AG08395 (cell line): ENCODE results near the gene SETD1B.

Source experiments
- DNase-seq: peaks from one replicate; pipeline ENCODE4 v3.0.0; 2012; ENCODE audit warnings: mixed read lengths, low spot score

SETD1B gene

DNA sequence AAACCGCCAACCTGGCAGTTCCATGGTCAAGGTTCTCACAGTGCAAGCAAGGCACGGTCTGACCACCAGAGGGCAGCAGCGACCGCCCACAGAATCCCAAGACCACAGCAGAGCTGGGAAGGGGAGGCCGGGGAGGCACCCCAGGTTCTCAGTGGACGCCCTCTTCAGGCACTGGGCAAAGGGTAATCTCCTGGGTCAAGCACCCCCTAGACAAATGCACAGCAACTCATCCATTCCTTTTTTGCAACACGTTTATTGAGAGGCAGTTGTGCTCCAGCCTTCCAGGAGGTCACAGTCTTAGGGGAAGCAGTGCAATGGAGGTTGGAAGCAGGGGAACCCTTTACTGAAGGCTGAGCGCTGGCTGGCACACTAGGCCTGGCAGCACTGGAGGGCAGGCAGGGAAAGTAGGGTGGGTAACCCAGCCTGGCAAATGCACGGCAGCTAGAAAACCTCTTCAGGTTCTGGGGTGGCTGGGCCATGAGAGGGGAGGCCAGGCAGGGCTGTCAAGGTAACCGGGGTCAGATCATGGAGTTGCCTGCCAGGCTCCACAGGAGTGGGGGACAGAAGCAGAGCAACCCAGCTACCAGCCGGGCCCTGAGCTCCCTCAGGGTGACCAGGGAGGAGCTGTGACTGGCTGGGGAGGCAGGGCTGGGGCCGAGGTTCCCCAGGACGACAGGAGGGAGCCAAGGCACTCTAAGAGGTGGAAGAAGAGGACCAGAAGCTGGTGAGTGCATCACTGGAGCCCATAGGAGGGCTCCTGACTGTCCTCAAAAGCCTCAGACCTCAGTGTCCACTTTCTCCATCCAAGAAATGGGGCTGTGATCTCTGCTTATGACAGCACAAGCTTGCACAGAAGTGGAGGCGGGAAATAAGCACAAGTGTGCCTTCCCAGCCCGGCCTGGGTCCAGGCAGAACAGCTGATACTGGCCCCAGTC lies 8.5 kb upstream of the SETD1B start:
- peak; percentile 82 for DNase-seq

DNA sequence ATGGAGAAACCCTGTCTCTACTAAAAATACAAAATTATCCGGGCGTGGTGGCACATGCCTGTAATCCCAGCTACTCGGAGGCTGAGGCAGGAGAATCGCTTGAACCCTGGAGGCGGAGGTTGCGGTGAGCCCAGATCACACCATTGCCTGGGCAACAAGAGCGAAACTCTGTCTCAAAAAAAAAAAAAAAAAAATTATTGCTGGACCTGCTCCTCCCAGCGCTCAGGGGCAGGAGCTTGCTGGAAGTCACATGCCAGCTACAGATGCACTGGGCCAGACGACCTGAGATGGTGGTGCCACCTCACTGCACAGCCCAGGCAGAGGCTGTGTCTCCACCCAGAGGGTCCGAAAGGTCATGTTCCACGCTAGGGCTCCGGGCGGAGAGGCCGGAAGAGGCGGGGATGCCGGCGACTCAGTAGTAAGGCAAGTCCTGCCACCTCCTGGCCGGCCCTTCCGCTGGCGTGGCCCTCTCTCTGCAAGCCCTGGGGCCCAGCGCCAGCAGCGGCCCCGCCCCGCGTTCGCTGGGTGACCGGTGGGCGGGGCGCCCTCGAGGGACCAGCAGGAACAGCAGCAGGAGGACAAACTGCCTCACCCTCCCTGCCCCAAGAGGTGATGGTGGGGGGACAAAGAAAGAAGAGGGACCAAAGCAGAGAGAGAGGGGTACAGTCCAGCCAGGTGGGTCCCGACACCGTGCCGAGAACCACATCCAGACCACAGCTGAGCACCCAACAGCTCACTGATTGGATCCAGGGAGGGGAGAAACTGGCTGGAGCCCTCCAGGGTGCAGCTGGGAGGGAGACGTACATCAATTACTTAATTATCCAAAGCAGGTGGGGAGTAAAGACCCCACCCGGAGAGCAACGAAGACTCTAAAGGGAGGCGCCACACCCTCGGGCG lies 6.7 kb upstream of the SETD1B start:
- DNase-seq = peak; percentile 88

DNA sequence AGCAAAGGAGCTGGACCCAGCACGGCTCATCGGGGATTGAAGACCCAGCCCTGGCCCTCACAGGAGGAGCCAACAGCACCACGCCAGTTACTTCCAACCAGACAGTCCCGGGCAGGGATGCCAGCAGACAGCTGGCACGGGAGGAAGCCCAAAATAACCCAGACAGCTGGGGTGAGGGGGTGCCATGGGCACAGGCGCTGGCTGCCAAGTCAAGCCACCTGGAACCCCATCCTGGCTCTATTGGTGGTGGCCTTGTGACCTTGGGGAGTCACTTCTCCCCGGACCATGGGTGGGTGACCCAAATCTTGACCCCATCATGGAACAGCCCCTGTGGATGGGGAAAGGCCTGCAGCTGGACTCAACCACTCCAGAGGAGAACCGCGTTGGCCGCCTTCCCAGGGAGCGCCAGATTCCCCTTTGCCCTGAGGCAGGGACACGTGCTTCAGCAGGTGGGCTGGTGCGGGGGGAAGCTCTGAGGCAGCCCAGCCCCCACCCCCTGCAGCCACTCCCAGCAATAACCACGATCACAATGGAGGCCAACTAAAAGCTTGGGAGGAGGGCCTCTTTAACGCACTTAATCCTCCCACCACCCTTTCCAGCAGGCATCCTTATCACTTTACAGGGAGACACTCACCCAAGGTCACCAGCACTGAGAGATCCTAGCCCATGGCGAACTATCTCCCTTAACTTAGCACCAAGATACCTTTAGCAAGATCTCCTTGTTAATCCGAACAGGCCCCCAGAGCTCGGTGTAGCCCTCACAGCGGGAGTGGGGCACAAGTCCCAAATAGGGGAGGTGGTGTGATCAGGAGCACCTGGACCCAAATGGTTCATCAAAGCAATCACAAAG lies 5.6 kb upstream of the SETD1B start:
- DNase-seq = no peak

DNA sequence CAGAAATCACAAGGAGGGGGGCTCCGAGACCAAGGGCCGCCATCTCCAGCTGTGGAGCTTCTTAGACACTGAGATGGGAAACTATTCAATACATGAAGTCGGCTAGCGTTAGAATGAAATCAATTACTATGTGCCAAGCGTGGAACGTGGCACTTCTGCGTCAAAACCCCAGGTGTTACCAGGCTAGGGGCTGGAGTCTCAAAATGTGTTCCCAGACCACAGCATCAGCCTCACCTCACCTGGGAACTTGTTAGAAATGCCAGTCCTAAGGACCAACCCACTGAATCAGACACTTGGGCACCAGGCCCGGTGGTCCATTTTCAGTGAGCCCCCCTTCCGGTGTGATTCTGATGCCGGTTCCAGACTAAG lies 5.0 kb upstream of the SETD1B start:
- no peak for DNase-seq

DNA sequence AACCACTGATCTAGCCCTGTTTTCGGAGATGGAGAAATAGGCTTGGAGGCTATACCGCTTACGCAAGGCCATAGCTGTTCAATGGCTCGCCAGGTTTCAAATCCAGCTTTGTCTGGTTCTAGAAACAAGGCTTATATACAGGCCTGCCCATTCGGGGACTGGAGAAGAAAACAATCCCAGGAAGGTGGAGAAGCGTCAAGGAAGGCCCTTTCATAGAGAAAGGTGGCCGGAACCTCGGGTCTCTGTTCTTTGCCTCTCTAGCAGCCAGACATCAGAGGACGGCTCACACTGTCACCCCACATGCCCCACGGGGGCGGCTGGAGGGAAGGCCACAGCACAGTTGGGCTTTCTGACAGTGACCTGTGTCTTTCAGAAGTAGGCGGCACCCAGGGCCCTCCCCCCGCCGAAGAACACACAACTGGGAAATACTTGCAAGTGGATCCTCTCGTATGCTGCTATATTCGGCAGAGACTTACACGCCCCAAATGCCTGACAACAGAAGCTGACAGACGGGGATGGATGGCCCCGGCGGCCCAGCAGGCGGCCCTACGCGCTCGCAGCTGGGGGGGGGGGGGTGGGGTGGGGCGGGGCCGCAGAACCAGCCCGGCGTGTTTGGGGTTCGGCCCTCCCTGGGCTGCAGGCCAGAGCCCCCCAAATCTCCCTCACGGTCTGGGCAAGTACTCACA lies 4.5 kb upstream of the SETD1B start:
- DNase-seq = peak; percentile 80

DNA sequence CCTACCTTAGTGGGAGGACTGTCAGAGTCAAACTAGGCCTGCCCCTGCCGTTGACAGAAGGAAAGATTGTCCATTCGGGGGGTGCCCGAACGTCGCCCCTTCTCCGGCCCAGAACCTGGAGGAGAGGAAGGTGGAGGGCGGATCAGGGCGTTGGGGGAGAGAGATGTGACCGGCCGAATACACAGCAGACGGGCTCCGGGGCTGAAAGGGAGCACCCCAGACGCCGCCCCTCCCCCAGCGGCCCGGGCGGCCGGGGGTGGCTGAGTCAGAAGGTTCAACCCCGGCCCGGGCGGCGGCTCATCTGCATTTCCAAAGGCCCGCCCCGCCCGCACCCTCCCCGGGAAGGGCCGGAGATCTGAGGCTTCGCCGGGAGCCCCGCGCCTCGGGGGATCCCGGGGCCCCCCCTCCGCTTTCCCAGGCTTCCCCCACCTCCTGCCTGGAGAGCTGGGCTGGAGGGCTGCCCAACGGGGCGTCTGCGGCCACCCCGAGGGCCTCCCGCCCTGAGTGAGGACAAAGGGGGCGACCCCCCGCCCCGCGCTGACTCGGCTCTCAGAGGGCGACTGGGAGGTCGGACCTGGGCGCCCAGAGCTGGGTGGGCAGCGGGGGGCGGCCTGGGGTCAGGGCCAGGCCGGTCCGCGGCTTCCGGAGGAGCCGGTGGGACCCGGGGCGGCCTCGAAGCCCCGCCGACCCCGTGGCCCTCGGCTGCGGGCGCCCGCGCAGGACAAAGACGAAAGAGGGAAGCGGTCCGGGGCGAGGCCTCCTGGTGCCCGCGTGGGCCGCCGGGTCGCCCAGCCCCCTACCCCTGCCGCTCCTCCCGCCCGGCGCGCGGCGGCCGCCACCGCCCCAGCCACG lies 3.7 kb upstream of the SETD1B start:
- DNase-seq = peak; percentile 89

DNA sequence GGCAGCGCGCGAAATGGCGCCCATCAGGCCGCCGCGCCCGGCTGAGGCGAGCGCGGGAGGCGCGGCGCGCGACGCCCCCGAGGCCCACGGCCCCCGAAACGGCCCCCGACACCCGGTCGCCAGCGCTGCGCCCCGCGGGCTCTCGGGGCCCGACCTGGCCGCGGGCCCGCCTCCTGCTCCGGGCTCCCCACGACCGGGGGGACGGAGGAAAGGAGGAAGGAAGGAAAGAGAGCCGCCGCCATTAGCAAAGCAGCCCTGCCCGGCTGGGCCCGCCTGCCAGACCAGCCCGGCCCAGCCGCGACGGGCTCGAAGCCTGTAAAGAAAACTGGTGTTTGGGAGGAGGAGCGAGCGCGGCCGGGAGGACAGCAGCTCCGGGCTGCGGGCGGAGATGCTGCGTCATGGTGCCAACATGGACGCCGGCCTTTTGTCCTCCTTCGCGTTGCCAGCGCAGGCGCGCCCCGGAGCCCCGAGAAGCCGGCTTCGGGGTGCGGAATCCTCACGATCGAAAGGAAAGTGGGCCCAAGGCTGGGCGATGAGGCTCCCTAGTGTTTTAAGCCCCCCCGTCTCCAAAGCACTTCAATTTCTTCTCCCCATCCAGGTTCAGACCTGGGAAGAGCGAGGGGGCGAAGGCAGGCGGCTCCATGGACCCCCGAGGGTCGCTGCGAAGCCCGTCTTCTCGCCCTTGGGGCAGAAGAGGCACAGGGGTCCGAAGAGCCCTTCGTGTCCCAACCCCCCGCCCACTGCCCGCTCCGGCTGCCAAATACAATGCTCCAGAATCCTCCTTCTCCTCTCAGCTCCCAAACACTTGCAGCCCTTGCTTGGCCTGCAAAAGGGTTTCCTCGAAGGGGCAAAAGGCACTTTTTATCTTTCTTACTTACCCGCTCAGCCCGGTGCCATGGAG lies 2.9 kb upstream of the SETD1B start:
- peak; percentile 65 for DNase-seq

DNA sequence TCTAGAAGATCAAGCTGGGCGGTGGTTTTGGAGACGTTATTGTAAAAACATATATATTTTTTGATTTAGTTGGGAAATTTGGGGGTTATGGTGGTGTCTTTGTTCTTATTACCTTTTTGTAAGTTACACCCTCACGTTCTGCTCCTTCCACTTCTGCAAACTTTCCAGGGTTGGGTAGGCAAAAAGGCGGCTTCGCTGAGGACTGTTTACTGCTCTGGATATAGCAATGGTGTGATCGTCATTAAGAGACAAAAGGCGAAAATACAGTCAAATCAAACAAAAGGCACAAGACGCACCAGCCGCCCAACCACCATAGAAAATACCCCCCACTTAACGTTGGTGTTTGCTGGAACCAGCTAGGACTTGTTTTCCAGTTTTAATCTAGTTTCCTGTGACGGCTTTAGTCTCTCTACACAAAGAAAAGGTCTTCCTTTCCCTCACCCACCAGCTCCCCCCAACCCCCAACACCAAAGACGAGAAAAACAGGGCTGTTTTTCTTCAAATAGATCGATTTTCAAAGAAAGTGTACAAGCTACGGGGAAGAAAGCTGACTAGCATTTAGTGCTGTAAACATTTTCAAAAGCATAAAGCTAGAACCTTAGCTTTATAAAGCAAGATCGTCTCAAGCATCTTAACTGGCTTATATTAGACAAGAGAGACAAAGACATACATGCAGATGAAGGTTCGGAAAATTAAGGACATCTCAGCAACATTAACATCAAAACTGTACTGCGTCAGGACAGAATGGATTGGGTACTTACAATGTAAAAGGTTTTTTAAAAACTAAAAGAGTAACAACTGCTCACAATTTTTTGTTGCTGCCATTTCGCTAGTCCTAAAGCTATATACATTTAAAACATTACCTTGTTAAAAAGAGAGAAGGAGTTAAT lies 2.0 kb upstream of the SETD1B start:
- DNase-seq = no peak

DNA sequence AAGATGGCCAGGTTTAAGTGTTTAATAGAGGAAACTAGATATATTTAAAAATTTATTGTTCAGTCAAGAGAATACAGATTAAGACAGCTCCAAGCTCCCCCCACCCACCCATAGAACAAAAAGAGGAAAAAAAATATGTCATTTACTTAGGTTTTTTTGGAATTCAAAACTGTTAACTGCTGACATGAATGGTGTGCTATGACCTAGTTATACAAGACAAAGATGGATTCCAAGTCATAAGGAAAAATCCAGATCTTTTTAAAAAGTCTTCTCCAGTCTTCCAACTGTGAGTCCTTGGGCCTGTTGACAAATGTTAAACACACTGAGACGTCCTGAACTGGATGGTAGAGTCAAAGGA lies 1.3 kb upstream of the SETD1B start:
- DNase-seq = no peak

DNA sequence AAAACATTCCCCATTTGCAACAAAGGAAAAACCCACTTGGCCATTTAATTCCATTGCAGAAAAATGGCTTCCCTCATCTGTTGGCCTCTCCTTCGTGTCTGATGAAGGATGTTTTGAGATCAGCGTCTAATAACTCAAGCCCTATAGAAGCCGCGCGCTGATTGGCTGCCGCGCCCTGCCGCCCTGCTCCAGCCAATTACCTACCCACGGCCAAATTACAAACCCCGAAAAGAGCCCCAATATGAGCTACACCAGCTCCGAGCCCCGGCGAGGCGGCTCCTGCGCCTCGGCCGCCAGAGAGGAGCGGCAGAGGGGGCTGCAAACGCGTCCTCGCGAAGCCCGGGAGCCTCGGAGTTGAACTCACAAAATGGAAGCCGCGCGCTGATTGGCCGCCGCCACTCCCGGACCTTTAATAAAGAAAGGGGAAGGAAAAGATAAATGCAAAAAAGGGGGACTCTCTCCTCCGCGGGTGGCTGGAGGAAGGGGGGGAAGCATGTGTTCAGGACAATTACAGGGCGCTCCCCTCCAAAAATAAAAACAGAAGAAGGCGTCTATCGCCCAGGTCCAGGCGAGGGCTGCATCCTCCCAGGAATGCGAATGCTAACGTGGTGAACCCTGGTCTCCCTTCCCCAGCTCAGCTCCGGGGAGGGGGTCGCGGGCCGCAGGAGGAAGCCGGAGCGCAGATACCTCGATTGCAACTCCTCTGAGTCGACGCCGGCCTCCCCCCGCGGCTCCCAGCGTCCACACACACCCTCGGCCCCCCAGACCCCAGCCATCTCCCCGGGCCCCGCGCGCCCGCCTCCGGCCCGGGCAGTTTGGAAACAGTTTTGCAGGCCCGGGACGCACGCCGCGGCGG lies 738 bp upstream of the SETD1B start:
- DNase-seq = peak; percentile 95

DNA sequence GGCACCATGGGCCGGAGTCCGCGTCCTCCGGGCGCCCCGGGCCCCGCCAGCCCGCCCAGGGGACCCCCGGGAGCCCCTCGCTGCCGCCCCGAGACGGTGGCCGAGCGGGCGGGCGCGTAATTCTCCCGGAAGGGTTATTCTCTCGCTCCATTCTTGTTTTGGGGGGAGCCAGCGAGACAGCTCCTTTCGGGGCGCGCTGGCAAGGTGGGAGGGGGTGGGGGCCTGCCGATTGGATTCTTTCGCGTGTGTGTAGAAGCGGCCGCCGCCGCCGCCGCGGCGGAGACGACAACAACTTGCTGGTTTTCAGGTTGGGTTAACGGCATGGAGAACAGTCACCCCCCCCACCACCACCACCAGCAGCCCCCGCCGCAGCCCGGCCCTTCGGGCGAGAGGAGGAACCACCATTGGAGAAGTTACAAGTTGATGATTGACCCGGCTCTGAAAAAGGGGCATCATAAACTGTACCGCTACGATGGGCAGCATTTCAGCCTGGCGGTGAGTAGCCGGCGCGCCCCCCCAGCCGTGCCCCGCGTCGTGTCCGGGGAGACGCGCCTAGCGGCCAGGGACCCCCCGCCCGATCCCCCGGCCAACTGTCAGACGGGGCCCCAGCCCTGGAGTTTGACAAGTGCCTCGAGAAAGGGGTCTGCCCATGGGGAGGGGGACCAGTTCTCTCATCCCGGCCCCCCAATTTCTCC lies 755 bp downstream of the SETD1B start:
- DNase-seq = no peak

DNA sequence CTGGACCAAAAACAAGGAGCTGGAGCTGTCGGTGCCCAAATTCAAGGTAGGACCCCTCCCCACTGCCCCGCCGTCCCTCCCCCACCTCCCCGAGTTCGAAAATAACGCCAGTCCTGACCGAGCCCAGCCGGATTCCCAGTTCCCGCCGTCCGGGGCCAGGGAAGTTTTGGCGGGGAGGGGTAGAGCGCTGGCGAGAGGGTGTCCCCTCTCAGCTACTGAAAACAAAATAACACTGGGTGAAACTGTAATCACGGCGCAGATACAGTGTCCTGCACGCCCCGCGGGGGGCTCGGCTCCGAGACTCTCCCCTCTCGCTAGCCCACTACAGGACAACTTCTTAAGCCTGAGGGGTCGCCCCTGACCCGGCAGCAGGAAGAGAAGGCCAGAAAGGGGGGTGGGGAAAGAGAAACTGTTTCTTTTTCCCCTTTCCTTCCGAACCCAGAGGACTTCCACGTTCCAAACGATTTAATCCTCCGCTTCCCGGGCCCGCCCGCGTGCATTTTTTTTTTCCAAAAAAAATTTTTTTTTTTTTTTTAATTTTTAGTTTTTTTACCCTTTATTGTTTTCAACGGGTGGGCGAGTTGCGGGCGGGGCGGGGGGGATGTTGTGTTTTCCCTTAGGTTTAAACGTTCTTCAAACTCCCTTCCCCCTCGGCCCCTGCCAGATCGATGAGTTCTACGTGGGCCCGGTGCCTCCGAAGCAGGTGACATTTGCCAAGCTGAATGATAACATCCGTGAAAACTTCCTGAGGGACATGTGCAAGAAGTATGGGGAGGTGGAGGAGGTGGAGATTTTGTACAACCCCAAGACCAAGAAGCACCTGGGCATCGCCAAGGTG lies 1.6 kb downstream of the SETD1B start:
- DNase-seq = no peak

DNA sequence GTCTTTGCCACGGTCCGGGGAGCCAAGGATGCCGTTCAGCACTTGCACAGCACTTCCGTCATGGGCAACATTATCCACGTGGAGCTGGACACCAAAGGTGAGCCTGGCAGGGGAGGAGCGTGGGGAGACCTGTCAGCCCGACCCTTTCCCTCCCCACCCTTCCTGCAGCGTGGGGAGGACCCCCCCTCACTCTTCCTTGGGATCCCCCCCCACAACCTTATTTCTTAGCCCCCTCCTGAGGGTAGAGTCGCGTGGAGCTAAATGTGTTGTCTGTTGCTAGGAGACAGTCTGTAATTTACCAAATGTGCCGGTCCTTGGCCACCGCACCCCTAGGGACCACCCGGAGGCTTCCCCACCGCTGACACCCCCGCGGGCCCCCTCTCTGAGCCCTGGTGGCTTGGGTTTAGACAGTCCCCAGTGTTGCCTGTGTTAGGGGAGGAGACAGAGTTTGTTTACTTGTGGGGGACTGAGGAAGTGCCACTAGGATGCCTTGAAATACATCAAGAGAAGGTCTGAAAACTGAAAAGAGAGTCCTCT lies 2.3 kb downstream of the SETD1B start:
- DNase-seq = no peak

DNA sequence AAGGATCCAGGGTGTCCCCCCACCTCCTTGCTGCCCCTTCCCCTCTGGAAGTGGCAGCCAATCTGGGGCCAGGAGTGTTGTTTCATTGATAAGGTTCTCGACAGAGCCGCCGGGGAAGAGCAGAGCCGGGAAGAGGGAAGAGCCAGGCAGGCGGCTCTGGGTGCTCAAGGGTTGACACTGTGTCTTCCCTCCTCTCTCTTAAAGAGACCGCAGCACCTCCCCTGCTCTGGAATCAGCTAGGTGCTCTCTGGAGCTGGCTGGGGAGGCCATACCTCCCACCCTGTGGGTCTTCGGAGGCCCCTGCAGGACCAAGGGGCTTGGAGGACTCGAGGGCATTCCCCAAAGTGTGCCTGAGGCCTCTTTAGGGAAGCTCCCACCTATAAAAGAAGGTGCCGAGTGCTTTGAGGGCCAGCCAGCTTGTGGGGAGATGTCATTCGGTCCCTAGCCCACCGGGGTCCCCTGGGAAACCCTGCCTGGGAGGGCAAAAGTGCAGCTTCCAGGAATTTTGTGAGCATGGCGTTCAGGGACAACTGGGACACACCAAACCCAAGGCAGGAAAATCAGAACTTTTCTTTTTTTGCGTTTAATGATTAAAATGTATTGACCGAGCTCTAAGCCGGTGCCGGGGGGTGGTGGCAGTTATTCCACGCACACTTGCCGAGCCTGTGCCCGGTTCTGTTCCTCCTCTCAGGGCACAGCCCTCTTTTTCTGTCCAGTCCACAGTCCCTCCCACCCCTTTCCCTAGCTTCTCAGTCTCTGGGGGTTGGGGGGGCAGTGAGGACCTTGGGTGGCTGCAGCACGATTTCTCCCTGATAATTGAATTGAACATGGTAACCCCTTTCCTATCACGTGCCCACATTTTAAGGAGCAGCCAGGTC lies 3.0 kb downstream of the SETD1B start:
- peak; percentile 38 for DNase-seq
